EH (cell line): ENCODE measurements around the gene MEI4.
"Not testable (repeated sequence)": the region's sequence is repeated elsewhere in the genome, so short reads cannot be mapped to it uniquely, and the experiment has no call there.

Source experiments
- DNase-seq: peaks from one replicate; pipeline ENCODE4 v3.0.0-alpha.2; 2015; ENCODE audit warnings: low read depth

The MEI4 gene

GRCh38 chr6:77816766-77817270 lies 164.0 kb downstream of the MEI4 start:
- no peak for DNase-seq

- DNase-seq: no peak
These were observed 169.4 kb downstream of the MEI4 start for GRCh38 chr6:77822265-77822664.

GRCh38 chr6:77825204-77825603 lies 172.4 kb downstream of the MEI4 start:
- DNase-seq: no peak

GRCh38 chr6:77829736-77830135 lies 176.9 kb downstream of the MEI4 start:
- DNase-seq: no peak

GRCh38 chr6:77833749-77834148 lies 180.9 kb downstream of the MEI4 start:
- DNase-seq: not testable (repeated sequence)

- no peak for DNase-seq
These were observed 181.8 kb downstream of the MEI4 start for GRCh38 chr6:77834591-77834996.

- no peak for DNase-seq
These were observed 184.4 kb downstream of the MEI4 start for GRCh38 chr6:77837034-77837784.

- no peak for DNase-seq
These were observed 186.5 kb downstream of the MEI4 start for GRCh38 chr6:77839292-77839691.

- no peak for DNase-seq
These were observed 192.0 kb downstream of the MEI4 start for GRCh38 chr6:77844822-77845221.

GRCh38 chr6:77853401-77853800 lies 200.6 kb downstream of the MEI4 start:
- DNase-seq: no peak

- DNase-seq: no peak
These were observed 203.6 kb downstream of the MEI4 start for GRCh38 chr6:77856391-77856790.

- no peak for DNase-seq
These were observed 204.6 kb downstream of the MEI4 start for GRCh38 chr6:77857421-77857820.

- no peak for DNase-seq
These were observed 223.5 kb downstream of the MEI4 start for GRCh38 chr6:77876300-77876699.

GRCh38 chr6:77879527-77879926 lies 226.7 kb downstream of the MEI4 start:
- no peak for DNase-seq

- no peak for DNase-seq
These were observed 227.7 kb downstream of the MEI4 start for GRCh38 chr6:77880501-77880900.

GRCh38 chr6:77883851-77884250 lies 231.0 kb downstream of the MEI4 start:
- DNase-seq: no peak

- no peak for DNase-seq
These were observed 240.6 kb downstream of the MEI4 start for GRCh38 chr6:77893391-77893790.

GRCh38 chr6:77906070-77906469 lies 253.2 kb downstream of the MEI4 start:
- no peak for DNase-seq

GRCh38 chr6:77910826-77911225 lies 258.0 kb downstream of the MEI4 start:
- DNase-seq: no peak

- DNase-seq: no peak
These were observed 273.4 kb downstream of the MEI4 start for GRCh38 chr6:77926198-77926751.

GRCh38 chr6:77930382-77930781 lies 277.5 kb downstream of the MEI4 start:
- no peak for DNase-seq

GRCh38 chr6:77930952-77931351 lies 278.1 kb downstream of the MEI4 start:
- no peak for DNase-seq

GRCh38 chr6:77962070-77962469 lies 309.2 kb downstream of the MEI4 start:
- no peak for DNase-seq

- no peak for DNase-seq
These were observed 312.6 kb downstream of the MEI4 start for GRCh38 chr6:77965449-77965848.
